Astrocyte (in vitro differentiated cells and primary cell): Measurements from ENCODE around the gene PCCA.

Experiments
- CTCF ChIP-seq: IDR thresholded peaks from 2 replicates; pipeline ENCODE4 v1.5.1; 2011; ENCODE audit warnings: low read depth, mild to moderate bottlenecking, inconsistent platforms, low read length, moderate library complexity; ENCODE audit not compliant: insufficient read depth
- EZH2 ChIP-seq: IDR thresholded peaks from 2 replicates; pipeline ENCODE4 v1.6.1; 2012; ENCODE audit warnings: mild to moderate bottlenecking, low read length, inconsistent platforms; ENCODE audit not compliant: insufficient read depth

GRCh38 chr13:100491164-100491842 is 402.4 kb downstream of the PCCA start:
- TF ChIP-seq CTCF (no peak), EZH2 (no peak)
